Tibial artery (tissue), 4 donors: Measurements from ENCODE around the gene GARIN6.

ENCODE experiments used
- DNase-seq, 2 donors: peaks; one replicate each; pipeline ENCODE4 v3.0.0-alpha.2; 2019
- H3K27ac ChIP-seq, 2 donors: fragments of 200-600 bp; sonication (generic) in 1 of 2; 1 replicate in 1 of 2; 2 replicates in 1 of 2; pipeline ENCODE4 v1.5.1; 2018 to 2019; ENCODE audit warnings: mild to moderate bottlenecking in 1 of 2
- H3K27me3 ChIP-seq, 2 donors: fragments of 200-600 bp; sonication (generic) in 1 of 2; one replicate each; pipeline versions ENCODE4 v1.5.1 to v1.6.0; 2016 to 2019
- H3K36me3 ChIP-seq, 3 donors: fragments of 200-600 bp; sonication (generic) in 2 of 3; one replicate each; pipeline ENCODE4 v1.5.1; 2016 to 2019; ENCODE audit warnings: mild to moderate bottlenecking in 2 of 3
- H3K4me1 ChIP-seq, 4 donors: fragments of 200-600 bp; sonication (generic) in 2 of 4; 1 replicate in 3 of 4; 2 replicates in 1 of 4; pipeline ENCODE4 v1.5.1; 2016 to 2019
- H3K4me3 ChIP-seq, 2 donors: fragments of 200-600 bp; sonication (generic) in 1 of 2; 1 replicate in 1 of 2; 2 replicates in 1 of 2; pipeline ENCODE4 v1.5.1; 2018 to 2019; ENCODE audit warnings: mild to moderate bottlenecking in 2 of 2
- H3K9me3 ChIP-seq, 3 donors: fragments of 200-600 bp; sonication (generic) in 1 of 3; one replicate each; pipeline ENCODE4 v1.5.1; 2016 to 2019
- intact Hi-C: fragments of 100-400 bp; cut with DNase I; formaldehyde crosslinking; loops from one replicate; pipeline ENCODE4 v1.15.0; 2023; ENCODE audit warnings: low total_unique reads
- TF ChIP-seq, protein P1 (sequence below), 2 experiments: fragments of 200-600 bp in 1 of 2; fragments of 450-650 bp in 1 of 2; IDR thresholded peaks; one replicate each; pipeline ENCODE4 v1.5.1; 2017 to 2019; ENCODE audit warnings: antibody characterized with exemption in 2 of 2, mild to moderate bottlenecking in 1 of 2, moderate library complexity in 1 of 2

Gene GARIN6

GRCh38 chr12:99644629-99645028 lies 2.9 kb upstream of the GARIN6 start:
- intact Hi-C loops, result no loop called here
- H3K36me3 ChIP-seq, result peaks cover 0 to 19% (median 13%) of the 10 kb centered on the region in 3 donors
- TF ChIP-seq, protein P1, sequence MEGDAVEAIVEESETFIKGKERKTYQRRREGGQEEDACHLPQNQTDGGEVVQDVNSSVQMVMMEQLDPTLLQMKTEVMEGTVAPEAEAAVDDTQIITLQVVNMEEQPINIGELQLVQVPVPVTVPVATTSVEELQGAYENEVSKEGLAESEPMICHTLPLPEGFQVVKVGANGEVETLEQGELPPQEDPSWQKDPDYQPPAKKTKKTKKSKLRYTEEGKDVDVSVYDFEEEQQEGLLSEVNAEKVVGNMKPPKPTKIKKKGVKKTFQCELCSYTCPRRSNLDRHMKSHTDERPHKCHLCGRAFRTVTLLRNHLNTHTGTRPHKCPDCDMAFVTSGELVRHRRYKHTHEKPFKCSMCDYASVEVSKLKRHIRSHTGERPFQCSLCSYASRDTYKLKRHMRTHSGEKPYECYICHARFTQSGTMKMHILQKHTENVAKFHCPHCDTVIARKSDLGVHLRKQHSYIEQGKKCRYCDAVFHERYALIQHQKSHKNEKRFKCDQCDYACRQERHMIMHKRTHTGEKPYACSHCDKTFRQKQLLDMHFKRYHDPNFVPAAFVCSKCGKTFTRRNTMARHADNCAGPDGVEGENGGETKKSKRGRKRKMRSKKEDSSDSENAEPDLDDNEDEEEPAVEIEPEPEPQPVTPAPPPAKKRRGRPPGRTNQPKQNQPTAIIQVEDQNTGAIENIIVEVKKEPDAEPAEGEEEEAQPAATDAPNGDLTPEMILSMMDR (IDR thresholded peaks at IDR 0.05), result no peak

DNA sequence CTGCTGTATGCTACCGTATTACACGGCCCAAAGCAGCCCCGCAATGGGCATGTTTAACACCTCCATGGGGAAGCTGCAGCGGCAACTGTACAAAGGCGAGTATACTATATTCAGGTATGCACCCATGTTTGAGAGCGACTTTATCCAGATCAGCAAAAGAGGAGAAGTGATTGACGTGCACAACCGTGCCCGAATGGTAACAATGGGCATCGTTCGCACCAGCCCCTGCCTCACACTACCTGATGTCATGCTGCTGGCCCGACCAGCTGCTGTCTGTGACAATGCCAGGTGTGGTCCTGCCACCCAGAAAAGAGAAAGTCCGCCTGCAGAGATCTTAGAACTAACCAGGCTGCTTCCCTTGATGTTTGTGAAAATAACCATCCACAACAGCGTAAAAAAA lies 630 bp downstream of the GARIN6 start:
- intact Hi-C loops, result no loop called here
- Histone ChIP-seq H3K4me3 (no peak overlapping the region), H3K27ac (no peak overlapping the region), H3K36me3 (peaks cover 0 to 21% (median 13%) of the 10 kb centered on the region in 3 donors), H3K9me3 (no peaks in the 10 kb centered on the region), H3K4me1 (no peaks in the 10 kb centered on the region), H3K27me3 (no peaks in the 10 kb centered on the region)
- DNase-seq, result no peak
- TF ChIP-seq, protein P1 (IDR thresholded peaks at IDR 0.05), result no peak

More at GRCh38 chr12:99644629-99645028, 2.9 kb upstream of the GARIN6 start:
- Histone ChIP-seq H3K27ac (no peak overlapping the region), H3K27me3 (no peaks in the 10 kb centered on the region), H3K4me1 (no peaks in the 10 kb centered on the region), H3K4me3 (no peak overlapping the region), H3K9me3 (no peaks in the 10 kb centered on the region)
- no peak for DNase-seq

DNA sequence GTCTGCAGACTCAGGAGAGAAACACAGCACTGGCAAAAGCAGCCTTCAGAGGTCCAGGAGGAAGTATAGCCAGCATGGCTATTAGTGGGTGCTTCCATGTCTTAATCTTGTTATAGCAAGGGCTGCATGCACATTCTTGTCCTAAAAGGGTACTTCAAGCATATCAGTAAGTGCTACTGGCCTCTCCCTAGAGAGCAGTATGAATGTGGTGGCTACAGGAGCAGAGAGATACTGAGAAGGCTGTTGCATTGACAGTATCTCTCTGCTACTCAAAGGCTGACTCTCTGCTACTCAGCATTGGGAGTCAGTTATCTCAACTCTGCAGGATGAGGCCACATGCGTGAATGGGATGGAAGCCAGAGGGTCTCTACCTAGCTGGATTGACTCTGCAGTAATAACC lies 2.0 kb downstream of the GARIN6 start:
- H3K9me3 ChIP-seq, result no peaks in the 10 kb centered on the region
- H3K4me3 ChIP-seq, result no peak overlapping the region
- TF ChIP-seq, protein P1 (IDR thresholded peaks at IDR 0.05), result no peak
- H3K36me3 ChIP-seq, result peaks cover 0 to 24% (median 13%) of the 10 kb centered on the region in 3 donors
- no peaks in the 10 kb centered on the region for H3K27me3 ChIP-seq
- intact Hi-C loops, result no loop called here
- no peak for DNase-seq
- H3K27ac ChIP-seq, result no peak overlapping the region
- H3K4me1 ChIP-seq, result no peaks in the 10 kb centered on the region

DNA sequence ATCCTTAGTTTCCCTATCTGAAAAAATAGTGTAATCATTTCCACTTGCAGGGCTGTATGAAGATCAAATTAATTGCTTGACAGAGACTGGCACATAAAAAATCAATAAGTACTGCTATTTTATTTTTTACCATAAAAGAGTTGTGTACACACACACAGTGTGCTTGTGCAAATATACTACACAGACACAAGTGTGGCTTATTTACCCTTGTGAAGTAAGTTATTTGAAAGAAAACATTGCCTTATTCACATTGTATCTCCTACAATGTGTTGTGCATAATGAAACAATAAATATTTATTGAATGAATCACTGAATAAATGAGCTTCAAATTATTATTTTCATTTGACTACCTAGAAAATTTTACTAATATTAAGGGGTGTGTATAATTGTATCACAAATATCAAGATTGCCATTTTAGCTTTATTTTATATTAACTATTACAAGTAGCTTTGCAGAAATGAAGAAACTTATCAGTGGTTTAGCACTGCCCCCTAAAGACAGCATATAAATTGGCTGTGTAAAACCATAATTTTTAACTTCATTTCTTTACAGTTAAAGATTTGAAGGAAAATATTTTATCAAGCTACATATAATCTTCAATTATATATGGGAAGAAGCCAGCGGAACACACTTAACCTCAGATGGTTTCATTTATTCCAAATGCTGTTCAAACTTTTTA lies 11.3 kb downstream of the GARIN6 start:
- TF ChIP-seq, protein P1 (IDR thresholded peaks at IDR 0.05), result peak; percentile 10 to 15
- peaks cover 0 to 4% (median 0%) of the 10 kb centered on the region in 3 donors for H3K36me3 ChIP-seq
- no peaks in the 10 kb centered on the region for H3K9me3 ChIP-seq
- H3K4me3 ChIP-seq, result no peak overlapping the region
- no peak for DNase-seq
- intact Hi-C loops, result no loop called here
- H3K27ac ChIP-seq, result no peak overlapping the region
- H3K4me1 ChIP-seq, result no peaks in the 10 kb centered on the region
- H3K27me3 ChIP-seq, result no peaks in the 10 kb centered on the region

GRCh38 chr12:99670635-99671034 lies 23.1 kb downstream of the GARIN6 start:
- Histone ChIP-seq H3K9me3 (no peaks in the 10 kb centered on the region), H3K27ac (no peak overlapping the region), H3K36me3 (no peaks in the 10 kb centered on the region), H3K27me3 (no peaks in the 10 kb centered on the region), H3K4me1 (peaks cover 0 to 6% (median under 1%) of the 10 kb centered on the region in 4 donors), H3K4me3 (no peak overlapping the region)
- no peak for DNase-seq
- TF ChIP-seq, protein P1 (IDR thresholded peaks at IDR 0.05), result no peak
- intact Hi-C loops, result no loop called here
